Psoas muscle (tissue), 8 donors: ENCODE measurements around the gene SLC8A2. TPM values are rescaled to one million over a fixed set of nuclear protein-coding genes. Genes with fewer than 3 reads are reported as not detected.
"Not testable (repeated sequence)": the region's sequence is repeated elsewhere in the genome, so short reads cannot be mapped to it uniquely, and the experiment has no call there.

Experiments used
- ATAC-seq, 4 donors: fragments of 200-7000 bp; cut with Tn5 transposase; one replicate each; pipeline ENCODE4 v1.9.1; 2020; ENCODE audit warnings: moderate library complexity in 3 of 4, mild to moderate bottlenecking in 2 of 4
- DNase-seq, 2 donors: peaks; one replicate each; pipeline ENCODE4 v3.0.0-alpha.2; 2020
- H3K27ac ChIP-seq: fragments of 200-600 bp; one replicate; pipeline ENCODE4 v1.8.0; 2022
- H3K27me3 ChIP-seq, 3 donors: fragments of 200-600 bp in 1 of 3; one replicate each; pipeline versions ENCODE4 v1.6.1 to v1.8.0; 2013 to 2022; ENCODE audit warnings: low read length in 2 of 3, mild to moderate bottlenecking in 2 of 3, moderate library complexity in 1 of 3; ENCODE audit not compliant: insufficient read depth in 3 of 3
- H3K36me3 ChIP-seq, 2 donors: fragments of 200-600 bp in 1 of 2; one replicate each; pipeline versions ENCODE4 v1.6.1 to v1.8.0; 2013 to 2022; ENCODE audit warnings: low read depth in 1 of 2, mild to moderate bottlenecking in 1 of 2, moderate library complexity in 1 of 2; ENCODE audit not compliant: insufficient read depth in 1 of 2
- H3K4me1 ChIP-seq: fragments of 200-600 bp; one replicate; pipeline ENCODE4 v1.8.0; 2022
- H3K4me3 ChIP-seq: fragments of 200-600 bp; one replicate; pipeline ENCODE4 v1.8.0; 2022; ENCODE audit warnings: mild to moderate bottlenecking
- H3K9me3 ChIP-seq: fragments of 200-600 bp; one replicate; pipeline ENCODE4 v1.8.0; 2022
- WGBS, 3 donors: extraction: QIAGEN DNeasy Blood & Tissue Kit; methylation state at CpG; one replicate each; pipeline versions ENCODE4 v1.1.6 to v1.1.7; 2013; 5-methylcytosine and 5-hydroxymethylcytosine counted together
- intact Hi-C, 2 donors: fragments of 100-400 bp; cut with DNase I; formaldehyde crosslinking; loops; one replicate each; pipeline versions ENCODE4 v1.11.0 to v1.14.2; 2022
- polyA plus RNA-seq, 3 donors: library from polyadenylated mRNA; stranded (reverse); fragments of 200-250 nt; gene quantifications; one replicate each; pipeline ENCODE4 v1.2.3, GENCODE V29; 2013
- total RNA-seq, 4 donors: library from RNA; stranded (reverse); fragmentation: NEBNext Ultra II Directional in 2 of 4; extraction: Animal tissue kit (Norgen Biotek cat#: 25700) in 2 of 4; gene quantifications; one replicate each; pipeline versions ENCODE4 v1.2.1 to v1.2.4, GENCODE V29; 2021 to 2023
- TF ChIP-seq, protein P1 (sequence below): fragments of 200-600 bp; IDR thresholded peaks from one replicate; pipeline ENCODE4 v1.8.0; 2022; ENCODE audit warnings: antibody characterized with exemption
- donor health status: healthy with polysubstance abuse.
- donor health status: DM: no; HTN: no; CAD: no; lungs with moderate emphysema.
- donor health status: Bipolar disorder and iron deficiency.
- donor health status: healthy.
- donor health status: DM: yes; HTN: yes; CAD: no.
- donor health status: DM: no; HTN: no; CAD: no.
- donor health status: DM: no; HTN: no; CAD: no.
- donor health status: DM: yes; HTN: yes; CAD: no.

SLC8A2 gene
- total and polyA plus RNA-seq, 7 donors = 0.12 to 0.54 (median 0.19) TPM; not detected in 1

DNA sequence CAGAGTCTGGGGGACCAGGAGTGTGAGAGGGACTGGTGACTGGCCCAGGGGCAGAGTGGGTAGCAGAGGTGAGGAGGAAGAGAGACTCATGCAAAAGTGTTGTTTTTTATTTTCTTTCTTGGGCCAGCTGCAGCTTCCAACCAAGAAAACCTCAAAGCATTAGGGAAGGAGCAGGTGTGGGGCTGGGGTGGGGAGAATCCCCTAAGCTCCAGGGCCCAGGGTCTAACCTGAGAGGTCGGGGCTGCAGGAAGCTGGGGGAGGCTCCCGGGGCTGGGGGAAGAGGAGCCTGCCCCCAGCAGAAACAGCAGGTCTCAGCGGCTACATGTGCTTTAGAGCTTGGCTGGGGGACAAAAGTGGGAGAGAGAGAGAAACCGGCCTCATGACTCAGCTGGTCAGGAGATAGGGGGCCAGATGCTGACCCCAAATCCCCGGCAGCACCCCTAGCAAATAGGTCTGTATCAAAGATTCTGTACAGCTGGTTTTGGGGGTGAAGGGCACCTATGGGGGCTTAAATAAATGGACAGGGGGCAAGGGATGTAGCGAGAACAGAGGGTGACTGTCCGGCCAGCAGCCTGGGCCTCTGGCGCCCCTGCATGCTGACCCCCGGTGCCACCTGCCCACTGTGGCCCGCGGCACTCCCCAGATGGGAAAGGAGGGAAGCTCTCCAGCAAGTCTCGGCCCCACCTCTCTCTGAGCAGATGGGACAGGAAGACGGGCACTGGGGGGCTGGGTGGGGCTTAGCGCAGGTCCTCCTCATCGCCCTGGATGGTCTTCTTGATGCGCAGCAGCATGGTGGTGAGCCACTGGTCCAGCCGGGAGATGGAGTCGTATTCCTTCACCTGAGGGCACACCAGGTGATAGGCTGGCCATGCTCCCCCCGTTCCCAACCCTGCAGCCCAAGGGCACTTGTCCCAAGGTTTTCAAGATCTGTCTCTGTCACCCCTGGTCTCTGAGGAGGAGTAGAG, 16.1 kb upstream of the SLC8A2 start:
- Histone ChIP-seq H3K27me3 (no peaks in the 10 kb centered on the region), H3K9me3 (no peaks in the 10 kb centered on the region), H3K4me1 (peaks cover 7% of the 10 kb centered on the region), H3K27ac (no peak overlapping the region), H3K4me3 (no peak overlapping the region), H3K36me3 (peaks cover 0 to 56% of the 10 kb centered on the region in 2 donors)
- TF ChIP-seq, protein P1, sequence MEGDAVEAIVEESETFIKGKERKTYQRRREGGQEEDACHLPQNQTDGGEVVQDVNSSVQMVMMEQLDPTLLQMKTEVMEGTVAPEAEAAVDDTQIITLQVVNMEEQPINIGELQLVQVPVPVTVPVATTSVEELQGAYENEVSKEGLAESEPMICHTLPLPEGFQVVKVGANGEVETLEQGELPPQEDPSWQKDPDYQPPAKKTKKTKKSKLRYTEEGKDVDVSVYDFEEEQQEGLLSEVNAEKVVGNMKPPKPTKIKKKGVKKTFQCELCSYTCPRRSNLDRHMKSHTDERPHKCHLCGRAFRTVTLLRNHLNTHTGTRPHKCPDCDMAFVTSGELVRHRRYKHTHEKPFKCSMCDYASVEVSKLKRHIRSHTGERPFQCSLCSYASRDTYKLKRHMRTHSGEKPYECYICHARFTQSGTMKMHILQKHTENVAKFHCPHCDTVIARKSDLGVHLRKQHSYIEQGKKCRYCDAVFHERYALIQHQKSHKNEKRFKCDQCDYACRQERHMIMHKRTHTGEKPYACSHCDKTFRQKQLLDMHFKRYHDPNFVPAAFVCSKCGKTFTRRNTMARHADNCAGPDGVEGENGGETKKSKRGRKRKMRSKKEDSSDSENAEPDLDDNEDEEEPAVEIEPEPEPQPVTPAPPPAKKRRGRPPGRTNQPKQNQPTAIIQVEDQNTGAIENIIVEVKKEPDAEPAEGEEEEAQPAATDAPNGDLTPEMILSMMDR = no peak
- no peak for ATAC-seq
- peak in 1 of 2 donors; percentile 30 for DNase-seq
- 79 to 87% (median 83%) methylated on average over 19 of the region's 19 CpGs for WGBS, 3 donors
- intact Hi-C loops = no loop called here

DNA sequence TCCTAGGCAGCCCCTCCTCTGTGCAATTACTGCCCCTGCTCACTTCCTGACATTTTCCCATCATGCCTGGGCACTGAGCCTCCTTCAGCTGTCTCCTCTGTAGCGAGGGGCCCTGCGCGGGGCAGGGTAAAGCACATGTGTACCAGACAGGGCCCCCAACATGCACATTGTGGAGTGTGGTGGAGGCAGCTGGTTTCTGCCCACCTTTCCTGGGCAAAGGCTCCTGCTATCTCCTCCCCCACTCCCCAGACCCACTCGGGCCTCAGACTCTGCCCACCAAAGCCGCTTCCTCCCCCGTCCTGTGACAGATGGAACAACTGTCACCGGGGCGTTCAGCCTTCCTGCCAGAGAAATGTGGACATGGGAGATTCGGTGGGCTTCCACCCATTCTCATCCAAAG, 15.2 kb upstream of the SLC8A2 start:
- no peak overlapping the region for H3K27ac ChIP-seq

DNA sequence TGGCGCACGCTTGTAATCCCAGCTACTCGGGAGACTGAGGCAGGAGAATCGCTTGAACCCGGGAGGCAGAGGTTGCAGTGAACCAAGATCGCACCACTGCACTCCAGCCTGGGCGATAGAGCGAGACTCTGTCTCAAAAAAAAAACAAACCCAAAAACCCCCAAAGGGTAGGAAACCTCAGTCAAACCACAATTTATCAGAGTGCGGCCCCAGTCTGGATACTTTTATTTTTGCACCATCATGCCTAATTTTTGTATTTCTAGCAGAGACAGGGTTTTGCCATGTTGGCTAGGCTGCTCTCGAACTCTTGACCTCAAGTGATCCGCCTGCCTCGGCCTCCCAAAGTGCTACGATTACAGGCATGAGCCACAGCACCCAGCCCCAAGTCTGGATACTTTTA, 14.5 kb upstream of the SLC8A2 start:
- peaks cover 0 to 40% of the 10 kb centered on the region in 2 donors for H3K36me3 ChIP-seq
- intact Hi-C loops, H3K27ac ChIP-seq: not testable (repeated sequence)

More for the DNA sequence above, 15.2 kb upstream of the SLC8A2 start:
- DNase-seq (peak in 1 of 2 donors; percentile 52), ATAC-seq (no peak)
- H3K4me1 ChIP-seq = peaks cover 7% of the 10 kb centered on the region
- TF ChIP-seq, protein P1 = no peak
- peaks cover 0 to 47% of the 10 kb centered on the region in 2 donors for H3K36me3 ChIP-seq
- 55 to 61% (median 56%) methylated on average over 9 of the region's 9 CpGs for WGBS, 3 donors
- H3K9me3 ChIP-seq = no peaks in the 10 kb centered on the region
- H3K4me3 ChIP-seq = no peak overlapping the region
- intact Hi-C loops = no loop called here
- H3K27me3 ChIP-seq = no peaks in the 10 kb centered on the region

DNA sequence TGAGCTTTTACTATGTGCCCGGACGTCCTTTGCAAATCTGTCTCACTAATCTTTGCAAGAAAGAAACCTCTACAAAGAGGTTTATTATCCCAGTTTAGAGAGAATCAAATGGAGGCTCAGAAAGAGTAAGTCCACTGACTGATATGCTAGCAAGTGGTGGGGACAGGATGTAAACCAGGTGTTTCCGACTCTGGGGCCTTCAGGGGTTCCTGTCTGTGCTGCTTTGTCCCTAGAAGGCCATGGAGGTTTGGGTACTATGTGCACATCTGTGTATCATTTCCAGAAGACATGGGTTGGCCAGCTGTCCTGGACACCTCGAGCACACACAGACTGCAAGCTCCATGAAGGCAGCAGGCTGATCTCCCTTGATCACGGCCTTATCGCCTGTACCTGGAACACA, 13.5 kb upstream of the SLC8A2 start:
- H3K9me3 ChIP-seq = no peaks in the 10 kb centered on the region
- H3K4me1 ChIP-seq = peaks cover 7% of the 10 kb centered on the region
- DNase-seq = peak in 1 of 2 donors; percentile 6
- intact Hi-C loops = no loop called here
- TF ChIP-seq, protein P1 = no peak
- ATAC-seq = no peak
- H3K27ac ChIP-seq = peak overlapping the region; percentile 92
- 77 to 84% (median 82%) methylated on average over 6 of the region's 6 CpGs for WGBS, 3 donors
- H3K36me3 ChIP-seq = peaks cover 0 to 32% of the 10 kb centered on the region in 2 donors
- no peaks in the 10 kb centered on the region for H3K27me3 ChIP-seq
- H3K4me3 ChIP-seq = peak overlapping the region; percentile 66

More for the DNA sequence above, 14.5 kb upstream of the SLC8A2 start:
- not testable (repeated sequence) for DNase-seq, ATAC-seq, H3K9me3 ChIP-seq, H3K27me3 ChIP-seq, H3K4me3 ChIP-seq, H3K4me1 ChIP-seq
- 83 to 84% (median 83%) methylated on average over 13 of the region's 13 CpGs for WGBS, 3 donors
